Neural crest cell (in vitro differentiated cells): ENCODE measurements around the gene TTLL12. TPM values are rescaled to one million over a fixed set of nuclear protein-coding genes. Genes with fewer than 3 reads are reported as not detected.

Source experiments
- DNase-seq: peaks from one replicate; pipeline ENCODE4 v3.0.0; 2021; ENCODE audit warnings: low read depth, mixed read lengths, low spot score
- H3K27ac Mint-ChIP-seq: one replicate; pipeline ENCODE4 v1.8.0; 2021; ENCODE audit warnings: mild to moderate bottlenecking, mixed read lengths; ENCODE audit not compliant: unreplicated experiment
- H3K27me3 Mint-ChIP-seq: 2 replicates; pipeline ENCODE4 v1.8.0; 2021; ENCODE audit warnings: low read depth, mild to moderate bottlenecking, mixed read lengths
- H3K36me3 Mint-ChIP-seq: 2 replicates; pipeline ENCODE4 v1.8.0; 2021; ENCODE audit warnings: low read depth, mild to moderate bottlenecking, mixed read lengths
- H3K4me1 Mint-ChIP-seq: 2 replicates; pipeline ENCODE4 v1.8.0; 2021; ENCODE audit warnings: mixed read lengths
- H3K4me3 Mint-ChIP-seq: one replicate; pipeline ENCODE4 v1.8.0; 2021; ENCODE audit warnings: mild to moderate bottlenecking, mixed read lengths
- H3K9me3 Mint-ChIP-seq: 2 replicates; pipeline ENCODE4 v1.8.0; 2021; ENCODE audit warnings: mixed read lengths
- total RNA-seq: library from RNA; stranded (reverse); gene quantifications from 2 replicates; pipeline ENCODE4 v1.2.1, GENCODE V29; 2021
- TF ChIP-seq, protein P1 (sequence below): fragments of 200-600 bp; sonication (generic); conservative IDR thresholded peaks from 2 replicates; pipeline ENCODE4 v1.5.0; 2021; ENCODE audit warnings: antibody characterized with exemption, mild to moderate bottlenecking

The TTLL12 gene
- total RNA-seq, 1 donor from 2014 or later = 72.4 TPM

GRCh38 chr22:43159484-43160178 lies 27.3 kb downstream of the TTLL12 start:
- Mint-ChIP-seq H3K4me3 (no peak overlapping the region), H3K27ac (no peak overlapping the region), H3K27me3 (no peaks in the 10 kb centered on the region), H3K4me1 (peaks cover 17% of the 10 kb centered on the region), H3K9me3 (no peaks in the 10 kb centered on the region), H3K36me3 (no peaks in the 10 kb centered on the region)
- TF ChIP-seq, protein P1, sequence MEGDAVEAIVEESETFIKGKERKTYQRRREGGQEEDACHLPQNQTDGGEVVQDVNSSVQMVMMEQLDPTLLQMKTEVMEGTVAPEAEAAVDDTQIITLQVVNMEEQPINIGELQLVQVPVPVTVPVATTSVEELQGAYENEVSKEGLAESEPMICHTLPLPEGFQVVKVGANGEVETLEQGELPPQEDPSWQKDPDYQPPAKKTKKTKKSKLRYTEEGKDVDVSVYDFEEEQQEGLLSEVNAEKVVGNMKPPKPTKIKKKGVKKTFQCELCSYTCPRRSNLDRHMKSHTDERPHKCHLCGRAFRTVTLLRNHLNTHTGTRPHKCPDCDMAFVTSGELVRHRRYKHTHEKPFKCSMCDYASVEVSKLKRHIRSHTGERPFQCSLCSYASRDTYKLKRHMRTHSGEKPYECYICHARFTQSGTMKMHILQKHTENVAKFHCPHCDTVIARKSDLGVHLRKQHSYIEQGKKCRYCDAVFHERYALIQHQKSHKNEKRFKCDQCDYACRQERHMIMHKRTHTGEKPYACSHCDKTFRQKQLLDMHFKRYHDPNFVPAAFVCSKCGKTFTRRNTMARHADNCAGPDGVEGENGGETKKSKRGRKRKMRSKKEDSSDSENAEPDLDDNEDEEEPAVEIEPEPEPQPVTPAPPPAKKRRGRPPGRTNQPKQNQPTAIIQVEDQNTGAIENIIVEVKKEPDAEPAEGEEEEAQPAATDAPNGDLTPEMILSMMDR = peak; percentile 46
- no peak for DNase-seq

DNA sequence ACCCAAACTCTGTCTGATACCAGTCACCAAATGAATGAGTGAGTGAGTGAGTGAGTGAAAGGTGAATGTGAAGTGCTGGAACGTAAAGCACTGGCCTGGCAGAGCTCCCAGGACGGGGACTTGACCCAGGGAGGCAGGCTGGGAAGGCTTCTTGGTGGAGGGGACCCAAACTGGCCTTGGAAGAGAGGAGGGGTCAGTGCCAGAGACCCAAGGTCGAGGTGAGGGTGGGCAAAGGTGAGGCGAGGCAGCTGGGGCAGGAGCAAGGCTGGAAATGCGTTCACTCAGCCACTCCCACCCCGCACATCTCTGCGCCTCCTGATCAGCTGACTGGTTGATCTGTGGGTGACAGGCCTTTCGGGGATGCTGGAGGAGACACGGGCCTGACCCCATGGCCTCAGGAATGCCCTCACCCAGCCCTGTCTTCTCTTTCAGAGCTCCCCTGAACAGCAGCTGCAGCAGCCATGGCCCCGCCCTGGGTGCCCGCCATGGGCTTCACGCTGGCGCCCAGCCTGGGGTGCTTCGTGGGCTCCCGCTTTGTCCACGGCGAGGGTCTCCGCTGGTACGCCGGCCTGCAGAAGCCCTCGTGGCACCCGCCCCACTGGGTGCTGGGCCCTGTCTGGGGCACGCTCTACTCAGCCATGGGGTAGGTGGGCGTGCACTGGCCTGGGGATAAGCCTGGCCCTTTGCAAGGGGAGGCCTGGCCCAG lies 28.0 kb downstream of the TTLL12 start:
- H3K9me3 Mint-ChIP-seq = no peaks in the 10 kb centered on the region
- TF ChIP-seq, protein P1 = no peak
- no peaks in the 10 kb centered on the region for H3K36me3 Mint-ChIP-seq
- H3K4me3 Mint-ChIP-seq = peak overlapping the region; percentile 20
- no peak for DNase-seq
- peaks cover 11% of the 10 kb centered on the region for H3K4me1 Mint-ChIP-seq
- H3K27me3 Mint-ChIP-seq = no peaks in the 10 kb centered on the region
- no peak overlapping the region for H3K27ac Mint-ChIP-seq

GRCh38 chr22:43157874-43158546 lies 28.9 kb downstream of the TTLL12 start:
- TF ChIP-seq, protein P1 = no peak
- Mint-ChIP-seq H3K4me1 (peaks cover 11% of the 10 kb centered on the region), H3K36me3 (no peaks in the 10 kb centered on the region), H3K27ac (peak overlapping the region; percentile 69), H3K9me3 (no peaks in the 10 kb centered on the region), H3K4me3 (no peak overlapping the region), H3K27me3 (peaks cover under 1% of the 10 kb centered on the region)
- no peak for DNase-seq

DNA sequence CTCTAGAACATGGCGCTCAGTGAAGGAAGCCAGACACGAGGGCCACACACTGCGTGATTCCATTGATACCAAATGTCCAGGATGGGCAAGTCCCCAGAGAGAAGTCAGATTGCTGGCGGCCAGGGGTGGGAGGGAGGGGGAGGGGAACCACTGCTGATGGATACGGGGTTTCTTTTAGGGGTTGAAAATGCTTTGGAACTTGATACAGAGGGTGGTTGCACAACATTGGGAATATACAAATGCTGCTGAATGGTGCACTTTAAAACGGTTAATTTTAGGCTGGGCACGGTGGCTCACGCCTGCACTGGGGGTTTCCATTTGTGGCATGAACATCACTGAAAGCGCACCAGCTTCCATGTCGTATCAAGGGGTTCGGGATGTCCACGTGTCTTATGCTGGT lies 30.5 kb downstream of the TTLL12 start:
- H3K9me3 Mint-ChIP-seq = no peaks in the 10 kb centered on the region
- peaks cover 14% of the 10 kb centered on the region for H3K4me1 Mint-ChIP-seq
- DNase-seq = no peak
- H3K4me3 Mint-ChIP-seq = no peak overlapping the region
- peaks cover 9% of the 10 kb centered on the region for H3K27me3 Mint-ChIP-seq
- H3K36me3 Mint-ChIP-seq = no peaks in the 10 kb centered on the region
- TF ChIP-seq, protein P1 = no peak
- H3K27ac Mint-ChIP-seq = no peak overlapping the region

DNA sequence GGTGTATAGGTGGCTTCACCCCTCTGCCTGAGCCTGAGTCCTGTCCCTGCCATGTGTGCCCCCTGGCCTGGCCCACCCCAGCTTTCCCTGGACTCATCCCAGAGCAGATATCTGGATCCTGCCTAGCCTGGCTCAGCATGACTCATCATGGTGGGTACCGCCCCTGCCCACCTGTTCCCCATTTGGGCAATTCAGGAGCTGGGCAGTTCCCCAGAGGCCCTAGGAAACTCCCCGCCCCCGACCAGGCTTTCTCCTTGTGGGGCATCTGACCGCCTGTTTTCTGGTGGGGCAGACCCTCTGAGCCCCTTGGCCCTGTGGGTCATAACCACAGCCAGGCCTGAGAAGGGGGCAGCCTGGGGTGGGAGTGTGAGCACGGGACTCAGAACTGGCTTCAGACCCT lies 31.1 kb downstream of the TTLL12 start:
- DNase-seq = no peak
- H3K4me1 Mint-ChIP-seq = peaks cover 17% of the 10 kb centered on the region
- no peak overlapping the region for H3K4me3 Mint-ChIP-seq
- H3K36me3 Mint-ChIP-seq = no peaks in the 10 kb centered on the region
- TF ChIP-seq, protein P1 = no peak
- no peaks in the 10 kb centered on the region for H3K9me3 Mint-ChIP-seq
- no peak overlapping the region for H3K27ac Mint-ChIP-seq
- H3K27me3 Mint-ChIP-seq = peaks cover 12% of the 10 kb centered on the region
